Esophagus muscularis mucosa (tissue), 4 donors: ENCODE results near the gene DDX47.

Experiments
- CTCF ChIP-seq, 3 experiments: fragments of 200-600 bp in 2 of 3; fragments of 450-650 bp in 1 of 3; sonication (generic) in 2 of 3; IDR thresholded peaks; one replicate each; pipeline ENCODE4 v1.5.1; 2017 to 2019; ENCODE audit warnings: antibody characterized with exemption in 3 of 3, mild to moderate bottlenecking in 2 of 3, moderate library complexity in 1 of 3
- EP300 ChIP-seq: sonication (generic); formaldehyde crosslinking; IDR thresholded peaks from one replicate; pipeline ENCODE4 v1.6.1; 2017; ENCODE audit warnings: antibody characterized with exemption
- POLR2A ChIP-seq: fragments of 450-650 bp; IDR thresholded peaks from one replicate; pipeline ENCODE4 v1.6.1; 2017; ENCODE audit warnings: antibody characterized with exemption, moderate library complexity, mild to moderate bottlenecking, low read depth

GRCh38 chr12:12868477-12869235 lies 55.5 kb downstream of the DDX47 start:
- TF ChIP-seq CTCF (IDR thresholded peaks at IDR 0.05) = no peak
- no peak for TF ChIP-seq POLR2A
- no peak for TF ChIP-seq EP300
